Right cardiac atrium (tissue), 5 donors: ENCODE measurements around the gene SNX33. TPM values are rescaled to one million over a fixed set of nuclear protein-coding genes. Genes with fewer than 3 reads are reported as not detected.

Source experiments
- ATAC-seq, 2 donors: fragments of 200-7000 bp; cut with Tn5 transposase; one replicate each; pipeline versions ENCODE4 v1.8.0 to v1.9.1; 2020; ENCODE audit warnings: moderate library complexity in 2 of 2, mild to moderate bottlenecking in 1 of 2
- DNase-seq, 3 donors: peaks; one replicate each; pipeline ENCODE4 v3.0.0-alpha.2; 2020
- H3K27ac ChIP-seq: one replicate; pipeline ENCODE4 v1.5.1; 2013; ENCODE audit warnings: mild to moderate bottlenecking, low read length, control low read depth, moderate library complexity
- H3K27me3 ChIP-seq: one replicate; pipeline ENCODE4 v1.6.1; 2013; ENCODE audit not compliant: control insufficient read depth, insufficient read depth
- H3K4me1 ChIP-seq: one replicate; pipeline ENCODE4 v1.6.1; 2013; ENCODE audit warnings: low read length; ENCODE audit not compliant: control insufficient read depth, insufficient read depth
- H3K4me3 ChIP-seq: one replicate; pipeline ENCODE4 v1.5.1; 2013; ENCODE audit warnings: low read length, control low read depth
- H3K9me3 ChIP-seq: one replicate; pipeline ENCODE4 v1.6.1; 2013; ENCODE audit warnings: low read length; ENCODE audit not compliant: control insufficient read depth
- WGBS: extraction: QIAGEN DNeasy Blood & Tissue Kit; methylation state at CpG from one replicate; pipeline ENCODE4 v1.1.7; 2013; 5-methylcytosine and 5-hydroxymethylcytosine counted together
- intact Hi-C, 4 donors: fragments of 100-400 bp; cut with DNase I; formaldehyde crosslinking; loops; one replicate each; pipeline versions ENCODE4 v1.11.0 to v1.14.0; 2022 to 2023
- polyA plus RNA-seq: library from polyadenylated mRNA; stranded (reverse); fragments of 200-250 nt; gene quantifications from one replicate; pipeline ENCODE4 v1.2.3, GENCODE V29; 2013
- total RNA-seq, 4 donors: library from RNA; stranded (reverse); fragmentation: NEBNext Ultra II Directional; extraction: Animal tissue kit (Norgen Biotek cat#: 25700); gene quantifications; one replicate each; pipeline ENCODE4 v1.2.1, GENCODE V29; 2021
- donor health status: healthy with polysubstance abuse.
- donor health status: DM: no; HTN: yes; CAD: no.
- donor health status: DM: no; HTN: no; CAD: no.
- donor health status: DM: no; HTN: yes; CAD: no; lungs with severe emphysema.
- donor health status: DM: yes; HTN: yes; CAD: no.

SNX33 gene
- total and polyA plus RNA-seq, 5 donors = 13.2 to 18.4 (median 17.5) TPM

- Histone ChIP-seq H3K27me3 (no peaks in the 10 kb centered on the region), H3K27ac (no peak overlapping the region), H3K9me3 (no peaks in the 10 kb centered on the region), H3K4me1 (peaks cover 11% of the 10 kb centered on the region), H3K4me3 (no peak overlapping the region)
- WGBS = 82% methylated on average over 2 of the region's 2 CpGs
- ATAC-seq = no peak
- intact Hi-C loops = no loop called here
- peak in 1 of 3 donors; percentile 15 for DNase-seq
Measured at GRCh38 chr15:75644376-75644775, 3.3 kb upstream of the SNX33 start.

- peak overlapping the region; percentile 67 for H3K4me3 ChIP-seq
- ATAC-seq (no peak), DNase-seq (peak in 1 of 3 donors; percentile 26)
- no peaks in the 10 kb centered on the region for H3K9me3 ChIP-seq
- WGBS = 42% methylated on average over 5 of the region's 5 CpGs
- H3K27me3 ChIP-seq = no peaks in the 10 kb centered on the region
- intact Hi-C loops = no loop called here
- H3K27ac ChIP-seq = peak overlapping the region; percentile 95
- H3K4me1 ChIP-seq = peaks cover 29% of the 10 kb centered on the region
Measured at GRCh38 chr15:75646112-75646943, 1.4 kb upstream of the SNX33 start.

GRCh38 chr15:75646944-75647364 is 758 bp upstream of the SNX33 start:
- Histone ChIP-seq H3K4me1 (peaks cover 32% of the 10 kb centered on the region), H3K27me3 (no peaks in the 10 kb centered on the region), H3K4me3 (peak overlapping the region; percentile 67), H3K9me3 (no peaks in the 10 kb centered on the region), H3K27ac (peak overlapping the region; percentile 95)
- intact Hi-C loops = no loop called here
- ATAC-seq (peak; percentile 23 to 40), DNase-seq (no peak)
- WGBS = under 1% methylated on average over 26 of the region's 26 CpGs

- Histone ChIP-seq H3K27me3 (no peaks in the 10 kb centered on the region), H3K4me1 (peaks cover 39% of the 10 kb centered on the region), H3K9me3 (no peaks in the 10 kb centered on the region), H3K4me3 (peak overlapping the region; percentile 67), H3K27ac (peak overlapping the region; percentile 95)
- DNase-seq = peak; percentile 54 to 84 (median 84)
- WGBS = 2% methylated on average over 34 of the region's 34 CpGs
- peak; percentile 47 to 49 for ATAC-seq
- intact Hi-C loops = no loop called here
Measured at GRCh38 chr15:75648156-75649000, 666 bp downstream of the SNX33 start.

- WGBS = 70% methylated on average over 19 of the region's 19 CpGs
- peak overlapping the region; percentile 67 for H3K4me3 ChIP-seq
- H3K4me1 ChIP-seq = peaks cover 39% of the 10 kb centered on the region
- no peak for DNase-seq
- H3K27ac ChIP-seq = peak overlapping the region; percentile 95
- no peaks in the 10 kb centered on the region for H3K9me3 ChIP-seq
- no peak for ATAC-seq
- no peaks in the 10 kb centered on the region for H3K27me3 ChIP-seq
- intact Hi-C loops = no loop called here
Measured at GRCh38 chr15:75649045-75649761, 1.5 kb downstream of the SNX33 start.

- H3K27ac ChIP-seq = no peak overlapping the region
- intact Hi-C loops = no loop called here
- H3K9me3 ChIP-seq = no peaks in the 10 kb centered on the region
- H3K4me3 ChIP-seq = peak overlapping the region; percentile 22
- WGBS = 87% methylated on average over 18 of the region's 18 CpGs
- peaks cover 39% of the 10 kb centered on the region for H3K4me1 ChIP-seq
- no peak for DNase-seq
- no peak for ATAC-seq
- no peaks in the 10 kb centered on the region for H3K27me3 ChIP-seq
Measured at GRCh38 chr15:75649848-75650247, 2.1 kb downstream of the SNX33 start.

- 29% methylated on average over 9 of the region's 9 CpGs for WGBS
- peaks cover 41% of the 10 kb centered on the region for H3K4me1 ChIP-seq
- no peaks in the 10 kb centered on the region for H3K27me3 ChIP-seq
- peak overlapping the region; percentile 3 for H3K27ac ChIP-seq
- ATAC-seq (peak in 1 of 2 donors; percentile 46), DNase-seq (peak; percentile 75 to 87 (median 82))
- intact Hi-C loops = no loop called here
- no peaks in the 10 kb centered on the region for H3K9me3 ChIP-seq
- H3K4me3 ChIP-seq = peak overlapping the region; percentile 22
Measured at GRCh38 chr15:75650908-75651809, 3.4 kb downstream of the SNX33 start.

- H3K4me1 ChIP-seq = peaks cover 38% of the 10 kb centered on the region
- no peak for DNase-seq
- peak overlapping the region; percentile 3 for H3K27ac ChIP-seq
- no peaks in the 10 kb centered on the region for H3K9me3 ChIP-seq
- ATAC-seq = no peak
- whole genome bisulfite sequencing = 45% methylated on average over 2 of the region's 2 CpGs
- H3K27me3 ChIP-seq = no peaks in the 10 kb centered on the region
- intact Hi-C loops = no loop called here
- H3K4me3 ChIP-seq = no peak overlapping the region
Measured at GRCh38 chr15:75651810-75652543, 4.3 kb downstream of the SNX33 start.

GRCh38 chr15:75653347-75653913 is 5.7 kb downstream of the SNX33 start:
- no peaks in the 10 kb centered on the region for H3K27me3 ChIP-seq
- no peak for ATAC-seq
- intact Hi-C loops = no loop called here
- H3K27ac ChIP-seq = no peak overlapping the region
- no peak overlapping the region for H3K4me3 ChIP-seq
- H3K4me1 ChIP-seq = peaks cover 38% of the 10 kb centered on the region
- no peaks in the 10 kb centered on the region for H3K9me3 ChIP-seq
- peak in 1 of 3 donors; percentile 55 for DNase-seq
- WGBS = 72% methylated on average over 16 of the region's 16 CpGs
